ENCODE measurements around the gene ARHGAP35. TPM values are rescaled to one million over a fixed set of nuclear protein-coding genes. Genes with fewer than 3 reads are reported as not detected.
A peak's percentile ranks its signal among the peaks of the same experiment; 100 is the strongest.

ARHGAP35 gene
- total RNA-seq, 1 donor from 2014 or later, result 21.7 TPM

- DNase-seq (ENCODE audit: low read depth), result no peak
- no peak for TF ChIP-seq CTCF (conservative IDR thresholded peaks at IDR 0.05; ENCODE audit: low read depth, low read length)
- H3K4me3 ChIP-seq (ENCODE audit: low read depth, low read length), result peak overlapping the region; percentile 89
These were observed 1.1 kb downstream of the ARHGAP35 start for GRCh38 chr19:46861691-46862502.

GRCh38 chr19:46862503-46862834, 1.7 kb downstream of the ARHGAP35 start:
- no peak for TF ChIP-seq CTCF (conservative IDR thresholded peaks at IDR 0.05; ENCODE audit: low read depth, low read length)
- no peak for DNase-seq (ENCODE audit: low read depth)
- peak overlapping the region; percentile 89 for H3K4me3 ChIP-seq (ENCODE audit: low read depth, low read length)

GRCh38 chr19:46862974-46863632, 2.3 kb downstream of the ARHGAP35 start:
- peak overlapping the region; percentile 89 for H3K4me3 ChIP-seq (ENCODE audit: low read depth, low read length)
- no peak for TF ChIP-seq CTCF (conservative IDR thresholded peaks at IDR 0.05; ENCODE audit: low read depth, low read length)
- DNase-seq (ENCODE audit: low read depth), result no peak

GRCh38 chr19:46863818-46864629, 3.2 kb downstream of the ARHGAP35 start:
- H3K4me3 ChIP-seq (ENCODE audit: low read depth, low read length), result peak overlapping the region; percentile 89
- TF ChIP-seq CTCF (conservative IDR thresholded peaks at IDR 0.05; ENCODE audit: low read depth, low read length), result no peak
- DNase-seq (ENCODE audit: low read depth), result no peak

- DNase-seq (ENCODE audit: low read depth), result no peak
- no peak overlapping the region for H3K4me3 ChIP-seq (ENCODE audit: low read depth, low read length)
- no peak for TF ChIP-seq CTCF (conservative IDR thresholded peaks at IDR 0.05; ENCODE audit: low read depth, low read length)
These were observed 5.8 kb downstream of the ARHGAP35 start for GRCh38 chr19:46866407-46867136.

- H3K4me3 ChIP-seq (ENCODE audit: low read depth, low read length), result no peak overlapping the region
- DNase-seq (ENCODE audit: low read depth), result no peak
- no peak for TF ChIP-seq CTCF (conservative IDR thresholded peaks at IDR 0.05; ENCODE audit: low read depth, low read length)
These were observed 6.4 kb downstream of the ARHGAP35 start for GRCh38 chr19:46867170-46867569.

All from epithelial cell of proximal tubule (primary cell).